Keratinocyte (primary cell): Measurements from ENCODE around the gene RGS13. TPM values are rescaled to one million over a fixed set of nuclear protein-coding genes. Genes with fewer than 3 reads are reported as not detected.

Experiments
- DNase-seq: peaks from one replicate; pipeline ENCODE4 v3.0.0-alpha.2; 2011; ENCODE audit warnings: low read depth, missing footprints, low spot score
- FAIRE-seq: peaks from 2 replicates; lab custom pipeline; 2011; peaks lifted over from hg19 to GRCh38; lab: Jason Lieb, UNC
- H2AFZ ChIP-seq: 2 replicates; pipeline ENCODE4 v1.6.0; 2012; ENCODE audit warnings: low read length, control low read depth, inconsistent platforms; ENCODE audit not compliant: control insufficient read depth
- H3K27ac ChIP-seq: 2 replicates; pipeline ENCODE4 v1.5.1; 2011; ENCODE audit warnings: low read length; ENCODE audit not compliant: control insufficient read depth, insufficient read depth
- H3K27me3 ChIP-seq: 3 replicates; pipeline ENCODE4 v1.6.0; 2011; ENCODE audit warnings: low read length; ENCODE audit not compliant: control insufficient read depth, insufficient read depth; ENCODE audit errors: extremely low read depth
- H3K36me3 ChIP-seq, 2 experiments: 2 replicates in 1 of 2; 3 replicates in 1 of 2; pipeline ENCODE4 v1.5.1; 2011; ENCODE audit warnings: low read length in 2 of 2, mild to moderate bottlenecking in 1 of 2; ENCODE audit not compliant: control insufficient read depth in 2 of 2, insufficient read depth in 2 of 2; ENCODE audit errors: extremely low read depth in 1 of 2
- H3K4me1 ChIP-seq: 3 replicates; pipeline ENCODE4 v1.5.1; 2011; ENCODE audit warnings: low read length; ENCODE audit not compliant: control insufficient read depth, insufficient read depth; ENCODE audit errors: extremely low read depth
- H3K4me2 ChIP-seq: 3 replicates; pipeline ENCODE4 v1.6.0; 2011; ENCODE audit warnings: low read depth, low read length; ENCODE audit not compliant: control insufficient read depth, insufficient read depth; ENCODE audit errors: extremely low read depth
- H3K4me3 ChIP-seq, 3 experiments: fragments of 200-600 bp in 1 of 3; sonication (generic) in 1 of 3; 2 replicates in 2 of 3; 3 replicates in 1 of 3; pipeline ENCODE4 v1.5.1; 2011 to 2016; ENCODE audit warnings: low read length in 3 of 3, mild to moderate bottlenecking in 3 of 3, control low read depth in 2 of 3, inconsistent platforms in 1 of 3, low read depth in 1 of 3, mixed read lengths in 1 of 3, mixed run types in 1 of 3, moderate library complexity in 1 of 3; ENCODE audit not compliant: control insufficient read depth in 2 of 3, insufficient read depth in 2 of 3; ENCODE audit errors: extremely low read depth in 1 of 3
- H3K79me2 ChIP-seq: 2 replicates; pipeline ENCODE4 v1.6.0; 2012; ENCODE audit warnings: low read length; ENCODE audit not compliant: control insufficient read depth, insufficient read depth
- H3K9ac ChIP-seq: 3 replicates; pipeline ENCODE4 v1.6.0; 2011; ENCODE audit warnings: low read length; ENCODE audit not compliant: control insufficient read depth, insufficient read depth; ENCODE audit errors: extremely low read depth
- H3K9me1 ChIP-seq: 3 replicates; pipeline ENCODE4 v1.6.0; 2011; ENCODE audit warnings: low read length; ENCODE audit not compliant: control insufficient read depth, insufficient read depth; ENCODE audit errors: extremely low read depth
- H3K9me3 ChIP-seq: 2 replicates; pipeline ENCODE4 v1.5.1; 2012; ENCODE audit warnings: low read depth, low read length; ENCODE audit not compliant: control insufficient read depth
- H4K20me1 ChIP-seq: 3 replicates; pipeline ENCODE4 v1.6.0; 2011; ENCODE audit warnings: low read length; ENCODE audit not compliant: control insufficient read depth, insufficient read depth; ENCODE audit errors: extremely low read depth
- EZH2 ChIP-seq: IDR thresholded peaks from one replicate; pipeline ENCODE4 v1.6.1; 2012; ENCODE audit warnings: inconsistent platforms, mild to moderate bottlenecking, low read length, moderate library complexity
- dilution Hi-C: fragments of 300-500 bp; cut with MboI; formaldehyde crosslinking; loops from one replicate; pipeline ENCODE4 v1.7.0; 2020; ENCODE audit warnings: low sequenced_read_pairs; ENCODE audit not compliant: extremely low pct_ligation_motif_present
- polyA plus RNA-seq, 5 experiments: library from polyadenylated mRNA; depleted of rRNA in 3 of 5; stranded (reverse) in 3 of 5; stranded (forward) in 1 of 5; unstranded in 1 of 5; fragments of >200 nt; gene quantifications; 1 replicate in 1 of 5; 2 replicates in 3 of 5; 3 replicates in 1 of 5; pipeline versions ENCODE4 v1.2.1 to v1.2.3, GENCODE V29; 2011 to 2012; ENCODE audit warnings: missing spikeins in 2 of 5, low read depth in 1 of 5, low replicate concordance in 1 of 5
- TF ChIP-seq, protein P1 (sequence below), 3 experiments: IDR thresholded peaks in 1 of 3; conservative IDR thresholded peaks in 1 of 3; optimal IDR thresholded peaks in 1 of 3; 2 replicates in 2 of 3; 3 replicates in 1 of 3; pipeline versions ENCODE3 to v1.5.1; 2011; ENCODE audit warnings: low read length in 3 of 3, mild to moderate bottlenecking in 3 of 3, moderate library complexity in 2 of 3, control low read depth in 1 of 3, inconsistent platforms in 1 of 3; ENCODE audit not compliant: insufficient read depth in 2 of 3; ENCODE audit errors: extremely low read depth in 1 of 3

Gene RGS13
- polyA plus RNA-seq, 1 donor (not counting 4 experiments of a cell fraction or from before 2014, with no cell fraction given), result not detected

DNA sequence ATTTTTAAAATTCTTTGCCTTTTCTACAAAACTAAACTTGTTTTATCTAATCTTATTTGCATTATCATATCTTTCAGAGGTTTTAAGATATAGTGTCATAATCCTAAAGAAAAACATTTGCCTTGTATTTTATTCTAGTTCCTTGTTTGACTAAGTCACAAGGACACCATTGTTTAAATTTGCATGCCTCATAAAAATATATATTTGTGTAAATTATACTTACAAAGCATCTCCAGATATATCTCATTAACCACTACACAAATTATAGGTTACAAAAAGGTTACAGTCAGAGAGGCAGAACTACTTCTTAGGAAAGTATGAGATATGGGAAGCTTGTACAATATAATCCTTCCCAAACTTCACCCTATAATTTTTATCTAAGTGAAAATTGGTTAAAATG lies 4.2 kb upstream of the RGS13 start:
- Histone ChIP-seq H3K27me3 (no peaks in the 10 kb centered on the region), H3K9ac (no peak overlapping the region), H3K4me2 (no peak overlapping the region), H3K36me3 (no peaks in the 10 kb centered on the region), H3K9me3 (no peaks in the 10 kb centered on the region), H3K27ac (no peak overlapping the region), H4K20me1 (no peaks in the 10 kb centered on the region), H2AFZ (no peak overlapping the region), H3K4me1 (no peaks in the 10 kb centered on the region), H3K9me1 (no peaks in the 10 kb centered on the region), H3K4me3 (no peak overlapping the region), H3K79me2 (no peaks in the 10 kb centered on the region)
- FAIRE-seq, result no peak
- dilution Hi-C loops, result no loop called here
- TF ChIP-seq EZH2, result no peak
- TF ChIP-seq, protein P1, sequence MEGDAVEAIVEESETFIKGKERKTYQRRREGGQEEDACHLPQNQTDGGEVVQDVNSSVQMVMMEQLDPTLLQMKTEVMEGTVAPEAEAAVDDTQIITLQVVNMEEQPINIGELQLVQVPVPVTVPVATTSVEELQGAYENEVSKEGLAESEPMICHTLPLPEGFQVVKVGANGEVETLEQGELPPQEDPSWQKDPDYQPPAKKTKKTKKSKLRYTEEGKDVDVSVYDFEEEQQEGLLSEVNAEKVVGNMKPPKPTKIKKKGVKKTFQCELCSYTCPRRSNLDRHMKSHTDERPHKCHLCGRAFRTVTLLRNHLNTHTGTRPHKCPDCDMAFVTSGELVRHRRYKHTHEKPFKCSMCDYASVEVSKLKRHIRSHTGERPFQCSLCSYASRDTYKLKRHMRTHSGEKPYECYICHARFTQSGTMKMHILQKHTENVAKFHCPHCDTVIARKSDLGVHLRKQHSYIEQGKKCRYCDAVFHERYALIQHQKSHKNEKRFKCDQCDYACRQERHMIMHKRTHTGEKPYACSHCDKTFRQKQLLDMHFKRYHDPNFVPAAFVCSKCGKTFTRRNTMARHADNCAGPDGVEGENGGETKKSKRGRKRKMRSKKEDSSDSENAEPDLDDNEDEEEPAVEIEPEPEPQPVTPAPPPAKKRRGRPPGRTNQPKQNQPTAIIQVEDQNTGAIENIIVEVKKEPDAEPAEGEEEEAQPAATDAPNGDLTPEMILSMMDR (optimal IDR thresholded peaks at IDR 0.05 in 1 of 3, IDR thresholded peaks at IDR 0.05 in 1 of 3, conservative IDR thresholded peaks at IDR 0.05 in 1 of 3; ENCODE audit: extremely low read depth in 1 of 3, insufficient read depth in 2 of 3, low read length in 3 of 3), result no peak
- no peak for DNase-seq

DNA sequence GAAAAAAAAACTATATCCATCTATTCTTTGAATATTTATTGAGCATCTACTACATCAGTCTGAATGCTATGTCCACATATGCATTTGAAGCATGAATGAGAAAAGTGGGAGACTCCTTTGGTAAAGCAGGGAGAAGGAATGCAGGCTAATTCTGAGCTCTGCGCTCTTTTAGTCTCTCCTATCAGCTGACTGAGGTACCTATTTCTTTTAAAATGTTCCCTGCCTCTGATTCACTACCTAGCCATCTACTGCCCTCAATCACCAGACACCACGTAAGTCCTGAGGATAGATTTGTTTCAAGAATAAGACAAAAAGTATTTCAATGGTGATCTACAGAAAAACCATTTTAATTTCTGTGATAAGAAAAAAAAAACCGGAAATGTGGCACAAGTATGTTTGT lies 3.8 kb upstream of the RGS13 start:
- Histone ChIP-seq H2AFZ (no peak overlapping the region), H3K9me1 (no peaks in the 10 kb centered on the region), H3K4me2 (no peak overlapping the region), H3K9ac (no peak overlapping the region), H3K36me3 (no peaks in the 10 kb centered on the region), H3K27me3 (no peaks in the 10 kb centered on the region), H3K4me1 (no peaks in the 10 kb centered on the region), H3K27ac (no peak overlapping the region), H3K4me3 (no peak overlapping the region), H4K20me1 (no peaks in the 10 kb centered on the region), H3K79me2 (no peaks in the 10 kb centered on the region), H3K9me3 (no peaks in the 10 kb centered on the region)
- FAIRE-seq (no peak), DNase-seq (no peak)
- dilution Hi-C loops, result no loop called here
- TF ChIP-seq, protein P1 (optimal IDR thresholded peaks at IDR 0.05 in 1 of 3, IDR thresholded peaks at IDR 0.05 in 1 of 3, conservative IDR thresholded peaks at IDR 0.05 in 1 of 3; ENCODE audit: extremely low read depth in 1 of 3, insufficient read depth in 2 of 3, low read length in 3 of 3), result no peak
- TF ChIP-seq EZH2, result no peak
